ENCODE results near the gene LTBP4.
"Not testable (repeated sequence)": the region's sequence is repeated elsewhere in the genome, so short reads cannot be mapped to it uniquely, and the experiment has no call there.

The LTBP4 gene

GRCh38 chr19:40576585-40577451 lies 24.4 kb upstream of the LTBP4 start, which contains the start of gene SHKBP1:
Gene SHKBP1 (plus strand): TSS chr19:40576873. CDS start chr19:40576900, 27 bp downstream.
- peak; percentile 96 for DNase-seq (ENCODE audit: low read depth)

- DNase-seq (ENCODE audit: low read depth) = peak; percentile 57
These were observed 22.7 kb upstream of the LTBP4 start for GRCh38 chr19:40578442-40578908.

GRCh38 chr19:40580619-40581018 lies 20.6 kb upstream of the LTBP4 start:
- no peak for DNase-seq (ENCODE audit: low read depth)

GRCh38 chr19:40581531-40581930 lies 19.6 kb upstream of the LTBP4 start:
- no peak for DNase-seq (ENCODE audit: low read depth)

- no peak for DNase-seq (ENCODE audit: low read depth)
These were observed 18.7 kb upstream of the LTBP4 start for GRCh38 chr19:40582467-40582866.

- no peak for DNase-seq (ENCODE audit: low read depth)
These were observed 17.9 kb upstream of the LTBP4 start for GRCh38 chr19:40583283-40583682.

GRCh38 chr19:40584007-40584406 lies 17.2 kb upstream of the LTBP4 start:
- peak; percentile 75 for DNase-seq (ENCODE audit: low read depth)

GRCh38 chr19:40585241-40585981 lies 15.8 kb upstream of the LTBP4 start:
- DNase-seq (ENCODE audit: low read depth) = peak; percentile 88

- no peak for DNase-seq (ENCODE audit: low read depth)
These were observed 15.2 kb upstream of the LTBP4 start for GRCh38 chr19:40585982-40586422.

- no peak for DNase-seq (ENCODE audit: low read depth)
These were observed 14.6 kb upstream of the LTBP4 start for GRCh38 chr19:40586611-40587010.

- peak; percentile 88 for DNase-seq (ENCODE audit: low read depth)
These were observed 12.9 kb upstream of the LTBP4 start for GRCh38 chr19:40588110-40588854.

GRCh38 chr19:40588926-40589569 lies 12.1 kb upstream of the LTBP4 start:
- DNase-seq (ENCODE audit: low read depth) = no peak

GRCh38 chr19:40589591-40590429 lies 11.4 kb upstream of the LTBP4 start:
- DNase-seq (ENCODE audit: low read depth) = no peak

GRCh38 chr19:40590464-40591265 lies 10.5 kb upstream of the LTBP4 start:
- DNase-seq (ENCODE audit: low read depth) = no peak

- not testable (repeated sequence) for DNase-seq (ENCODE audit: low read depth)
These were observed 9.4 kb upstream of the LTBP4 start for GRCh38 chr19:40591724-40592123.

- peak; percentile 81 for DNase-seq (ENCODE audit: low read depth)
These were observed 9.0 kb upstream of the LTBP4 start for GRCh38 chr19:40592170-40592569.

GRCh38 chr19:40594255-40594654 lies 6.9 kb upstream of the LTBP4 start:
- peak; percentile 18 for DNase-seq (ENCODE audit: low read depth)

- DNase-seq (ENCODE audit: low read depth) = peak; percentile 78
These were observed 6.5 kb upstream of the LTBP4 start for GRCh38 chr19:40594657-40595091.

GRCh38 chr19:40596608-40597328 lies 4.4 kb upstream of the LTBP4 start:
- DNase-seq (ENCODE audit: low read depth) = peak; percentile 78

Data from ELR (cell line).